ENCODE data around the gene GRM7.

Gene GRM7

DNA sequence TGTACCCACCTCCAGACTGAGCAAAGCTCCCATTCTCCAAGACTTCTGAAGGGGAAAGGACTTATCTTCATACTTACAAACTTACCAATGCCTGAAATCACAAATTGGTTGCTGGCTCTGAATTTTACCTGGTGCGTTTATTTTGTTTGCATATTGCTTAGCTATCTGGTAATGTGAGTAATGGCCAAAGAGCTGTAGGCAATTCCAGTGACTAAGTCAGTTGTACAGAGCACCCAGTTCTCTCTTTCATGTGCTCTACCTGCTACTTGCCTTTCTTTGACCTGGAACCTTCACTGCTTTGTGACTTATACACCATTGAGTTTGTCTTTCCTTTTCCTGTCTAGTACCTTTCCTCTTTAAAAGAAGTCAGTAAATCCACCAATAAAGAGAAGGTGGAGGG is 884.8 kb downstream of the GRM7 start:
- no peak for DNase-seq

DNA sequence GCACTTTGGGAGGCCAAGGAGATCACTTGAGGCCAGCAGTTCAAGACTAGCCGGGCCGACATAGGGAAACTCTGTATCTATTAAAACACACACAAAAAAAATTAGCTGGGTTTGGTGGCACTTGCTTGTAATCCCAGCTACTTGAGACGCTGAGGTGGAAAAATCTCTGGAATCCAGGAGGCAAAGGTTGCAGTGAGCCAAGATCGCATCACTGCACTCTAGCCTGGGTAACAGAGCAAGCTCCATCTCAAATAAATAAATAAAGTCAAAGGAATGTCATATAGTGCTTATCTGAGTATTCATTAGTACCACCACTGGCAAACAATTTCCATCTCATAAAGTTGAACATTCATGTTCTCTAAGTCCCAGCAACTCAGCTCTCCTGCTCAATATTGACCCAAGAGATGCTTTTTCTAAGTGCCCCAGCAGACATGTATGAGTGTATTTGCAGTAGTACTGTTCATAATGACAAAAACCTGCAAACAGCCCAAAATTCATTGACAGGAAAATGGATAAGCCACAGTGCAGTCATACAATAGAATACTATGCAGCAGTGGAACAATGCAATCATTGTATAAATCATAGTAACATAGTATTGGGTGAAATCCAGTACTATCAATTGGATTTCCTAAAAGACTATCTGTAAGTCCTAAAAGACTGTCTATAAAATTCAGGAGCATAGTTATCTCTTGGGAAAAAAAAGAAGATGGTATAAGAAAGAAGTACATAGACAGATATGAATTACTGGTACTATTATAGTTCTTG is 889.2 kb downstream of the GRM7 start:
- DNase-seq, result no peak

DNA sequence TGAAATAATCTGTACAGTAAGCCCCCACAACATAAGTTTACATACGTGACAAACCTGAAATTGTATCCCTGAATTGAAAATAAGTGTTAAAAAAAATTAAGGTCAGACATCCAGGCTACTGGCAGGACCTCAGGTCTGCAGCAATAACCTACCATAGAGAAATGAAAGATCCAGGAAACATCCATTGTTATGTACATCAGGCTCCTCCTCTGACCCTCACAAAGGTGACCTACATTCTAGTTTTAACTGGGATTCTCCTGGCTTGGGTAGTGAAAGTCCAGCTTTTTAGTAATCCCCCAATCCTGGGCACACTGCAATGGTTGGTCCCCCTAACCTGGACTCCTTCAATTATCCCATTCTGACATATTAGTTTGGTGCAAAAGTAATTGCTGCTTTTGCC is 891.1 kb downstream of the GRM7 start:
- no peak for DNase-seq

DNA sequence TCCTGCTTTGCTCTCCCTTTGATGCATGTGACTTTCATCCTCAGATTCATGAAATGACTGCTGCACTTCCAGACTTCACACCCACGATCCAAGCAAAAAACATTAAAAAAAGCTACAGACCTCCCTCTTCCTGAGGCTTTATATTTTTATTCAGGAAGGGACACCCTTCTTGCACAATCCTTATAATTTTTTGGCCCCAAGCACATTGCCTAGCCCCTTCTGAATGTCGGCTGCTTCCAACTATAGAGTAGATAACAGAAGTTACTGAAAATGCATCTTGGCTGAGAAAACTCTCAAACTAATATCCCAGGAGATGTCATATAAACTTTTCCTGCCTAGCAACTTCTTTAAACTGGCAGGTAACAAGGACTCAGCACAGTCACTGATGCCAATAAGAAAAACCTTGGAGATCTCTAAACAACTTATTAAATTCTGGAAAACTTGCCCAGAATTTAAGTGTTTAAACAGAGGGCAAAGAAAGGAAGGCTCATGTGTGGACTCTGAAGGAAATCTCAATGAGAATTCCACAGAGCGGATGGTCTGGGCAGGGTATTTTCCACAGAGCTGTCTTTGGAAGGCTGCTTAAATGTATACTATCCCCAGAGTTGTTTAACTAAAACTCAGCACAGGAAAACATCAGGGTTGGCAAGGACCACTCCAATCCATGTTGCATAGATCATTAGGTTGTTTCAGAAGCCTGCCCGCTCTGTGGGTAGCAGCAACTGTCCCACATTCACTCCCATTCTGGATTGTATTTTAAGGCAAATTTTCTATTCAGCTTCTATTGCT is 893.9 kb downstream of the GRM7 start:
- DNase-seq, result no peak

DNA sequence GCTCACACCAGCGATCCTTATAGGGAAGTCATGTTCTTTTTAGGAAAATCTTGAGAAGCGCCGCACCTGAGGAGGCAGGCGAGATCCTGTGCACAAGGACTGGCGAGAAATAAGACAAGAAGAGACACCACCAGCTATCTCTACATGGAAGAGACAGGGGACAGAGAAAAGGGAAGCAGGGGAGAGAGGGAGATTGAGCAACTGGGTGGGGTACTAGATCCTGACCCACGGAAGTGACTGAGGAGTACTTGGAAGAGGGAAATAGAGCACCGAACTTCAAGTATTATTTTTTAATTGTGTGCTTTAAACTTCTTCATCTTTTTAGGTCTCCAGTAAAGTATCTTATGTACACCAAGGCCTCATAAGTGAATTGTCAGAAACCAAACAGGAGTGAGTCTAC is 898.7 kb downstream of the GRM7 start:
- DNase-seq, result no peak

DNA sequence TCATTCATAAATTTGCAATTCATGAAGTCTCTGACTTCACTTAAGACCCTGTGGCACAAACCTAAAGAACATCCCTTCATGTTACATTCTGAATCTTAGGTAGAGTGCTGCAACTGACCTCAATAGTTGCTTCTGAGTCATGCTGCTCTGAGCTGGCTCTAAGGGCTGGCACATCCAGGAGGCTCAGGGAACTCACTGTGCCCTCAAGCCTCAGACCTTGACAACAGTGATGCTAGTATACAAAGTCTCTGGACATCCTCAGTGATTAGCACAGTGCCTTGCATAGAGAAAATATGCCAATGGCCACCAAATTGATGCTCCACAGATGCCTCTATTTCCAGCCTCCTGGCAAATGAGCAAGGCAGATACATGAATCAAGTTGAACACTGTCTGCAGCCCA is 899.8 kb downstream of the GRM7 start:
- no peak for DNase-seq

DNA sequence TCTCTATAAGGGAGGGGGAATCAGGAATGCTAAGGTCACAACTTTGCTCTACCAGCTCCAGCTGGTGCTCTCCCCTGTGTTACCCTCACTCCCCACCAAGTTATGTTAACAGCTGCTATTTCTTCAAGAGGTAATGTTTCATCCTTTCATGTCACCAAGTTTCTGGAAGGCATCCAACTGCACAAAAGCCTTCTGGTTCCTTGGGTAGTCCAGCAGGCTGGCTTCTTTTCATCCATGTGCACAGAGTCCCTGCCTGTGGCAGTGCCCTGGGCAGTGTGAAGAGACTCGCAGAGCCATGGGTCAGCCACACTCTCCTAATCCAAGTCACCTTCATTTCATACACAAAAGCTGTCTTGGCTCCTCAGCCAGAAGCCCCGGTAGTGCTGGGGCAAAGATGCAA is 903.2 kb downstream of the GRM7 start:
- no peak for DNase-seq

DNA sequence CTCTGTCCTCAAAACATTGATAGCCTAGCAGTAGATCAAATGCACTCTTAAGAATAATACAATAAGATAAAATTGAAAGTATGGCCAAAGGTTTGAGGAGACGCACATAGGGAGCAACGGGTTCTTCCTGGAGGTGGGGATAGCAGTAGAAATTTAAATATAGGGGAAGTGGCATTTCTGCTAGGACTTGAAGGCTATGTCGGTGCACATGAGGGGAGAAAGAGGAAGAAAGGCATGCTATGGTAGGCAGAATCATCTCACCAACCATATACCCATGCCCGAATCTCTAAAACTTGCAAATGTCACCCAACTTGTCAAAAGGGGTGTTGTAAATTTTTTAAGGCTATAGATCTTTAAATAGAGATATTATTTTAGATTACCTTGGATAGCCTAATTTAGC is 905.6 kb downstream of the GRM7 start:
- DNase-seq, result no peak

DNA sequence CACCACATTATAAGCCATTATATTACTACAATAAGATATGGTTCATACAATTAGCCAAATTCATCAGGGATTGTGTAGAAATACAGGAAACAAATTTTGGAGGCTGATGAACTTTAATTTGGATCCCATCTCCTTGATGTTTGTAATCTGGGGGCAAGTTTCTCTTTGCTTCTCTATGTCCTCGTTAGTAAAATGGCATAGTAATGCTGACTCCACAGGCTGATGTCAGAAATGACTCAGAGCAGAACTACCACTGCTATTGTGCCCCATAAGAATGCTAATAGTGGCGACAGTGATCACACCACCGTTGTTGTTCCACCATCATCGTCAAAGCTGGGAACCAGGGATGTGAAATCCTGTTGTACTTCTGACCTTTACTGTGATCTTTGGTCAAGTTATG is 918.4 kb downstream of the GRM7 start:
- DNase-seq, result no peak

DNA sequence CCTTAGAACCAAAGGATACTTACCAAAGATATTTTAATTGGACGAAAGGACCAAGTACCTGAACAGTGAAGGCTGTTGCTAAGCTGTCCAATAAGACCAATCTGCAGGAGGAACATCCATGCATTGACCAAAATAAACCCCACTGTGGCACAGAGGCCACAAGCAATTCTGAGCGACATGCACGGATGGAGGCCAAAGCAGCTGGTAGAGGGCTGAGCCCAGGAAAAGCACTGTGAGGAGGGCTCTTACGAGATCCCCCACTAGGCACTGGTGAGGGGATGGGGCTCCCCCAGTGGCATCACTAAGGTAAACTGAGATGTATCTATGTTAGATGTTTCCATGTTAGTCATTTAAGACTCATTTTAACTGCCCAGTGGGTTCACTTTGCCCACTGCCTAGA is 920.5 kb downstream of the GRM7 start:
- no peak for DNase-seq

DNA sequence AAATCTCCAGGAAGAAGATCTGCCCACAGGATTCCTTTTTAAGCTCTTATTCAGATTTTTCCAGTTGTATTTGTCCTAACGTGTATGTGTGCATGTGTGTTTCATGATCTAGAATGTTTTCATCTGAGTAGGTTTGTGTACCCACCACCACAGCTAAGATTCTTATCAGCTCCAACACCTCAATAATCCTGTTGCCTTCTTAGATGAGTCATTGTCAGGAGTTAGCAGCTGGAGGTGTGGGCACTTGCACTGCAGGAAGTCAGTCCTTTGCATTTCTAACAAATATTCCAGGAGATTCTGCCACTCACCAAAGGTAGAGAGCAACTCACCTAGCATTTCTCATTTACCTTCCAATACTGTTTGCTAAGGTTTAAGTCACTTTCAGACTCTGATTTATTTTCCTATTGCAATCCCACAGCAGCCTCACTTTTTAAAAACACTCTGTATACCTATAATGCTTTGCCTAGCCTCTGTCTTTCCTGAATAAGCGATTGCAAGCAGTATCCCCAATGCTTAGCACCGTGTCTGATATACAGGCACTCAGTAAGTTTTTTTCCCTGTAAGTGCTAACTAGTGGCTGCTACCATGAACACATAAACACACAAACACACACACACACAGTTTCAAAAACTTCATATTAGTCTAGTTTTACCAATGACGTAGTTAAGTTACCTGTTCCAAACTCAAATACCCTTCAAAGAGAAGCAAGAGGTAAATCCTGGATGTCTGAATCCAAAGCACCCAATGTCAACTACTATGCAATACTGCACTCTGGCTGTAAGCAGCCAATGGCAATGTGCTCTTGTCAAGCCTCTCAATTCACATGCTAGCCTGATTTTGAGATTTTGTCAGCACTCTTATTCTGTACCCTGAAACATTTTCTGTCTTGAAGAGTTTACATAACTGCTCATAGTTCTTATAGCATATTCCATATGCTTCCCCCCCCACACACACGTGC is 927.2 kb downstream of the GRM7 start:
- no peak for DNase-seq

DNA sequence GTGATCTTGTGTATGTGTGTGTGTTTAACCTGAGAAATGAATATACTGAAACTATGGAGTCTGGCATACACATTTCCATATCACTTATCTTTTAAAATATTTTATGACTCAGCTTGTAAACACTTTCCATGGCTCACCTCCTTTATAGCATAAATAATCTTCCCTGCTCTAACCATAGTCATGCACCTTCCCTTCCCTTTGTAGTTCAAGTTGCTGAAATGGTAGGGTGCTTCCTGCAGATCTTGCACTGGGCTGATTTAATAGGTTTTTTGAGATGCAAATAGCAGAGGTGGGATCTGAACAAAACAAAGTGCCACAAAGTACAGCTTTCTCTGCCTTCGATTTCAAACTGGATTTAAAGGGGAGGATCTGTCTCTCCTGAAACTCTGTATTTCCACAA is 928.0 kb downstream of the GRM7 start:
- DNase-seq, result no peak

DNA sequence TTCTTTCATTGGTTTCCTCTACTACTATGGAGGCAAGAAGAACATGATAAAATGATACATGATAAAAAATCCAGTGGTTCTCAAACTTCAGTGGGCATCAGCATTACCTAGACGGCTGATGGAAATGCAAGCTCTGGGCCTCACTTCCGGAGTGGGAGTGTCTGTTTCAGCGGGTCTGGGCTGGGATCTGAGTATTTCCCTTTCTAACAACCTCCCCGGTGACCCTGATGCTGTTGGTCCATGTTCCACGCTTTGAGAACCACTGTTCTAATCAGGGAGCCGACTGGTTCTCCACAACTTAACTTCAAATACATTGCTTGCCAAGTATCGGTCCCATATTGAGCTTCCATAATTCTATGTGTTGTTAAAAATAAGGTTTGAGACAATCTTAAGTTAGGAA is 928.4 kb downstream of the GRM7 start:
- DNase-seq, result no peak

DNA sequence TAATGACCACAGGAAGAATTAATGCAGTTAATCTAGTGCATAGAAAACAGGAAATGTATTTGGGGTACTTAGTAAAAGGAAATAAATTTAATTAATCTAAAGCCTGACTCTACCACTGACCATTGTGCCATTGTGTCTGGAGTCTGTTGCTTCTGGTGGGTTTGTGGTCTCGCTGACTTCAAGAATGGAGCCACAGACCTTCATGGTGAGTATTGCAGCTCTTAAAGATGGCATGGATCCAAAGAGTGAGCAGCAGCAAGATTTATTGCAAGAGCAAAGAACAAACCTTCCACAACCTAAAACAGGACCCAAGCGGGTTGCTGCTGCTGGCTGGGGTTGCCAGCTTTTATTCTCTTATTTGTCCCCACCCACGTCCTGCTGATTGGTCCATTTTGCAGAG is 929.2 kb downstream of the GRM7 start:
- DNase-seq, result no peak

Measured in NCI-H526 treated with DMSO at 0.1 percent for 48 hours (cell line).